Measurements from ENCODE around the gene SEC61A1.

Gene SEC61A1

DNA sequence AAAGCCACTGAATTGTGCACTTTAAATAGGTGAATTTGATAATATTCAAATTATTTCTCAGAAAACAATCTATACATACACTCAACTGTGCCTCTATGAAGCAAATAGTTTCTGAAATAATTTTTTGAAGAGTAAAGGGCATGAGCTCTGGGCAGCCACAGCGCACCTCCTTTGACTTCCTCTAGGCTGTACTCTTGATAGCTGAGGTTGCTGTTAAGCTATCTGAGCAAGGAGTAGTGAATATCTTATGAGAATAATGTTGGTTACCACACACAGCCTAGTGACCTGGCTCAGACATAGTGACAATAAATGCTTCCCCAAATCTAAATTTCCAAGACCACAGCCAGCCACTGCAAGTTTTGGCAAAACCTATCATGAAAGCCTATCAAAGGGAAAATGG is 11.6 kb upstream of the SEC61A1 start:
- H3K4me3 ChIP-seq (replicated peaks in 1 of 2; ENCODE audit: low read depth in 2 of 2, low read length in 2 of 2), result no peak overlapping the region
- TF ChIP-seq, protein P1, sequence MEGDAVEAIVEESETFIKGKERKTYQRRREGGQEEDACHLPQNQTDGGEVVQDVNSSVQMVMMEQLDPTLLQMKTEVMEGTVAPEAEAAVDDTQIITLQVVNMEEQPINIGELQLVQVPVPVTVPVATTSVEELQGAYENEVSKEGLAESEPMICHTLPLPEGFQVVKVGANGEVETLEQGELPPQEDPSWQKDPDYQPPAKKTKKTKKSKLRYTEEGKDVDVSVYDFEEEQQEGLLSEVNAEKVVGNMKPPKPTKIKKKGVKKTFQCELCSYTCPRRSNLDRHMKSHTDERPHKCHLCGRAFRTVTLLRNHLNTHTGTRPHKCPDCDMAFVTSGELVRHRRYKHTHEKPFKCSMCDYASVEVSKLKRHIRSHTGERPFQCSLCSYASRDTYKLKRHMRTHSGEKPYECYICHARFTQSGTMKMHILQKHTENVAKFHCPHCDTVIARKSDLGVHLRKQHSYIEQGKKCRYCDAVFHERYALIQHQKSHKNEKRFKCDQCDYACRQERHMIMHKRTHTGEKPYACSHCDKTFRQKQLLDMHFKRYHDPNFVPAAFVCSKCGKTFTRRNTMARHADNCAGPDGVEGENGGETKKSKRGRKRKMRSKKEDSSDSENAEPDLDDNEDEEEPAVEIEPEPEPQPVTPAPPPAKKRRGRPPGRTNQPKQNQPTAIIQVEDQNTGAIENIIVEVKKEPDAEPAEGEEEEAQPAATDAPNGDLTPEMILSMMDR (IDR thresholded peaks at IDR 0.05; ENCODE audit: low read depth, low read length), result no peak
- DNase-seq (ENCODE audit: low read depth in 2 of 2), result no peak

DNA sequence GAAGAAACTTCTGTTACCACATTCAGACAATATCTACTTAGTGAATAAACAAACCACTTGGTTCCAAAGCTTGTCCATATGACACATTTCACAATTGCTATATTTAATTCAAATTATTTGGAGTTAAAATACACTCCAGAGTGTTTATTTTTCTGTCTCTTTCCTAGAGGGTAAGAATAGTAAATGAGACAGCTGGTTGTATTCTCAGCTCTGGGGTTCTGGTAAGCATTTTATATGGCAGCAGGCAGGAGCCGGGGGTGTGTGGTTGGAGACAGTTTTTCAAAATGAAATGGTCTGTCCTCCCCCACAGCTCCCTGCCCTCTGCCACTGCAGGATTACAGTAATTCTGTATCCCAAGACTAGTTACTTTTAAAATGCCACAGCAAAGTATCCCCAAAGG is 10.9 kb upstream of the SEC61A1 start:
- TF ChIP-seq, protein P1 (IDR thresholded peaks at IDR 0.05; ENCODE audit: low read depth, low read length), result no peak
- DNase-seq (ENCODE audit: low read depth in 2 of 2), result no peak
- H3K4me3 ChIP-seq (replicated peaks in 1 of 2; ENCODE audit: low read depth in 2 of 2, low read length in 2 of 2), result no peak overlapping the region

DNA sequence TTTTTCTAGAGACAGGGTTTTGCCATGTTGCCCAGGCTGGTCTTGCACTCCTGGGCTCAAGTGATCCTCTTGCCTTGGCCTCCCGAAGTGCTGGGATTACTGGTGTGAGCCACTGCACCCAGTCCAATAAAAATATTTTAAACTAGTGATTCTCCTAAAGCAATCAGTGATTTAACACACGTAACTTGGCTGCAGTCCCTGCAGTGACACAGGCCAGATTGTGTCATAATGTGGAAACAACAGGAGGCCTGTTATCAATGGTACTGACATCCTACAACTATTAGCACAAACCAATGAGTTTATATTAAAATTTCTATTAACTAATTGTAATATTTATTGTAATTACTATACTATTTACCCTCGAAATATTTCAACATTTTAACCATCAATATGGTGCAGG is 1.6 kb upstream of the SEC61A1 start:
- DNase-seq (ENCODE audit: low read depth in 2 of 2), result peak in 1 of 2 donors; percentile 61

DNA sequence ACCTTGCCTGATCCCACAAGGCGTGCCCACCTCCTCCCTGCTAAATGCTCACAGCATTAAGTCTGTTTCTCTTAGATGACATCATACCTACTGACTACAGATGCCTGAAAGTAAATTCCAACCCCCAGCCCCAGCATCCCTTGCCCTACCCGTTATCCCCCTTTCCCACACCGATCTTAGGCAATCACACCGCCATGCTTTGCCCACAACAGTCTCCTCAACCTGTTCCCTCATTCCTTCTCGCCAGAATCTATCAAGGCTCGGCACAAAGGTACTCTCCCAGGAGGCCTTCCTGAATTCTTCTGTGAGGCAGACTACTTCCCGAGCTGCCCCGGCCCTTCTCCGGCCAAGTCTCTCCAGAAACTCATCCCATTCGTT is 789 bp upstream of the SEC61A1 start:
- TF ChIP-seq, protein P1 (IDR thresholded peaks at IDR 0.05; ENCODE audit: low read depth, low read length), result no peak
- peak in 1 of 2 donors; percentile 30 for DNase-seq (ENCODE audit: low read depth in 2 of 2)
- H3K4me3 ChIP-seq (replicated peaks in 1 of 2; ENCODE audit: low read depth in 2 of 2, low read length in 2 of 2), result peak overlapping the region; percentile 81 to 86

More for the DNA sequence above, 1.6 kb upstream of the SEC61A1 start:
- H3K4me3 ChIP-seq (replicated peaks in 1 of 2; ENCODE audit: low read depth in 2 of 2, low read length in 2 of 2), result no peak overlapping the region
- TF ChIP-seq, protein P1 (IDR thresholded peaks at IDR 0.05; ENCODE audit: low read depth, low read length), result no peak

DNA sequence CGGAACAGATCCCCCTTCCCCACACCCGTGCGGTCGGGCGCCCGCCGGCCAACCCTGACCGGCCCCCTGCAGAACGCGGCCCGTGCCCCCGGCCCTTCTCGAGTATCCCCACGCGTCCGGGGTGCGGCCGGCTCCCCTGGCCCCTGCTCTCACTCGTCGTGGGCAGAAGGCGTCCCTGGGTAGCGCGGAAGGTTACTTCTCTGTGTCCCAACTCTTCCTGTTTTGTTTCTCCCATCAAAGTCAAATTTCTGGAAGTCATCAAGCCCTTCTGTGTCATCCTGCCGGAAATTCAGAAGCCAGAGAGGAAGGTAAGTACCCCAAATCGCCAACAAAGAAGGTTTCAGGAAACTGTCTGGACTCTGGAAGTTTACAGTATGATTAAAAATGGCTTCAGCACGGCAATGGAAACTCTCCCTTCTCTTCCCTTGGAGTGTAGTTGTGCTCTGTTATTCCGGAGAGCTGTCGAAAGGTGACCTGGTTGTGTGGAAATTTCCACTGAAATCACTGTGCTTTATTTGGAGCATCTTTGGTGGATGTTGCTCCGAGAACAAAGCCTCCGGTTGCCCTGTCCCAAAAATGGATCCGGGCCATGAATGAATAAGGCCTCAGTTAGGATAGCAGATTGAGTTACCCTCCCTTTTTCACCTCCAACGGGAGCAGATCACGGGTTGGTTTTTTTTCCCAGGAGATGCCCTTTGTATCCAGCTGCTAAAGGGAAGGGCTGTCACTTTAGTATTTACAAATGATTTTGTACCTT is 536 bp downstream of the SEC61A1 start:
- DNase-seq (ENCODE audit: low read depth in 2 of 2), result peak in 1 of 2 donors; percentile 35
- peak overlapping the region; percentile 80 to 90 for H3K4me3 ChIP-seq (replicated peaks in 1 of 2; ENCODE audit: low read depth in 2 of 2, low read length in 2 of 2)
- TF ChIP-seq, protein P1 (IDR thresholded peaks at IDR 0.05; ENCODE audit: low read depth, low read length), result no peak

DNA sequence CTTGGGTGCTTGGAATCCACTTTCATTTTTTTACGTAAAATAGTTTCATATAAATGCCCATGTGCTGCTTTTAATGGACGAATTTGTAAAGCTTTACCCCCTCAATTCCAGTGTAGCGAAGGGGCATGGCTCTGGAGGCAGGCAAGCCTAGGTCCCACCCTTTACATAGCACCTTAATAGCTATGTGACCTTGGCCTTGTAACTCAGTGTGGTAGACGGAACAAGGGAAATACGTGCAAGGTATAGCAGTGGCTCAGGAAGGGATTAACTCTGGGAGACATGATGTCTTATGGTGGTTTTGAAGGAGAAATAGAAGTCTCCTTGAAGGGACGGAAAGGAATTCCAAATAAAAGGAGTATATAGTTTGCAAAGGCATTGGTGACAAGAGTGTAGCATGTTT is 1.4 kb downstream of the SEC61A1 start:
- no peak for DNase-seq (ENCODE audit: low read depth in 2 of 2)
- TF ChIP-seq, protein P1 (IDR thresholded peaks at IDR 0.05; ENCODE audit: low read depth, low read length), result no peak
- H3K4me3 ChIP-seq (replicated peaks in 1 of 2; ENCODE audit: low read depth in 2 of 2, low read length in 2 of 2), result peak overlapping the region; percentile 80 to 90

Data from cardiac fibroblast (primary cell).